GM12878 (cell line): ENCODE results near the gene SPI1. TPM values are rescaled to one million over a fixed set of nuclear protein-coding genes. Genes with fewer than 3 reads are reported as not detected.
A peak's percentile ranks its signal among the peaks of the same experiment; 100 is the strongest.

Experiments used
- EED ChIP-seq: sonication (generic); IDR thresholded peaks from 2 replicates; pipeline ENCODE4 v1.6.1; 2016; ENCODE audit warnings: antibody characterized with exemption, low read depth
- EZH2 ChIP-seq: IDR thresholded peaks from 2 replicates; pipeline ENCODE4 v1.6.1; 2012; ENCODE audit warnings: low read depth, mild to moderate bottlenecking, control low read depth, inconsistent platforms, low read length, borderline replicate concordance; ENCODE audit not compliant: control insufficient read depth
- KDM1A ChIP-seq: fragments of 200-600 bp; sonication (generic); IDR thresholded peaks from 2 replicates; pipeline ENCODE4 v1.6.1; 2016; ENCODE audit warnings: borderline replicate concordance
- MEF2B ChIP-seq: fragments of 450-650 bp; IDR thresholded peaks from 2 replicates; pipeline ENCODE4 v1.6.1; 2018; ENCODE audit warnings: mild to moderate bottlenecking, moderate library complexity; ENCODE audit not compliant: partially characterized antibody, poor library complexity, severe bottlenecking
- NBN ChIP-seq: fragments of 450-650 bp; IDR thresholded peaks from 2 replicates; pipeline ENCODE4 v1.6.1; 2016
- POLR2AphosphoS5 ChIP-seq: IDR thresholded peaks from 2 replicates; pipeline ENCODE4 v1.6.1; 2011; ENCODE audit warnings: mild to moderate bottlenecking, low read length, inconsistent platforms
- RB1 ChIP-seq: fragments of 450-650 bp; formaldehyde crosslinking; IDR thresholded peaks from 2 replicates; pipeline ENCODE4 v1.6.1; 2017; ENCODE audit warnings: mild to moderate bottlenecking, borderline replicate concordance
- SREBF2 ChIP-seq: IDR thresholded peaks from 2 replicates; pipeline ENCODE4 v1.6.1; 2012; ENCODE audit warnings: mild to moderate bottlenecking, low read length
- TCF7 ChIP-seq: IDR thresholded peaks from 2 replicates; pipeline ENCODE4 v1.6.1; 2014; ENCODE audit warnings: antibody characterized with exemption, borderline replicate concordance
- polyA plus RNA-seq, 11 experiments: library from polyadenylated mRNA; depleted of rRNA in 4 of 11; unstranded in 6 of 11; stranded (reverse) in 5 of 11; fragments of >200 nt; fragmentation: Nextera tagmentation in 4 of 11; fragmentation: Illumina TruSeq in 1 of 11; extraction: Ambion mirVana in 4 of 11; extraction: Trizol in 1 of 11; gene quantifications; 1 replicate in 1 of 11; 2 replicates in 10 of 11; pipeline versions ENCODE4 v1.2.1 to v1.2.3, GENCODE V29; 2011 to 2016; ENCODE audit warnings: inconsistent platforms in 2 of 11, missing spikeins in 2 of 11, low read depth in 1 of 11
- total RNA-seq, 4 experiments: library from RNA; depleted of rRNA in 3 of 4; stranded (reverse); fragments of >200 nt in 3 of 4; fragmentation: Illumina TruSeq in 1 of 4; extraction: Trizol in 1 of 4; gene quantifications; 2 replicates each; pipeline versions ENCODE4 v1.2.1 to v1.2.3, GENCODE V29; 2013 to 2021
- TF ChIP-seq, protein P1 (sequence below): IDR thresholded peaks from 2 replicates; pipeline ENCODE4 v1.6.1; 2012; ENCODE audit warnings: improper control_type of control experiment, low read depth, low read length; ENCODE audit not compliant: insufficient replicate concordance
- TF ChIP-seq, protein P2 (sequence below): fragments of 450-650 bp; IDR thresholded peaks from 2 replicates; pipeline ENCODE4 v1.6.1; 2016; ENCODE audit warnings: mild to moderate bottlenecking
- TF ChIP-seq, protein P3 (sequence below): fragments of 450-650 bp; IDR thresholded peaks from 2 replicates; pipeline ENCODE4 v1.6.1; 2017; ENCODE audit warnings: low read depth, mild to moderate bottlenecking, moderate library complexity
- TF ChIP-seq, protein P4 (sequence below): fragments of 450-650 bp; formaldehyde crosslinking; IDR thresholded peaks from 2 replicates; pipeline ENCODE4 v1.5.0; 2022; ENCODE audit warnings: mild to moderate bottlenecking, missing genetic modification characterization

Gene SPI1
- total and polyA plus RNA-seq, 10 of the 15 experiments (the other 5 are each of a cell fraction or from before 2014, with no cell fraction given): 0.05 to 31.1 (median 9.7) TPM

DNA sequence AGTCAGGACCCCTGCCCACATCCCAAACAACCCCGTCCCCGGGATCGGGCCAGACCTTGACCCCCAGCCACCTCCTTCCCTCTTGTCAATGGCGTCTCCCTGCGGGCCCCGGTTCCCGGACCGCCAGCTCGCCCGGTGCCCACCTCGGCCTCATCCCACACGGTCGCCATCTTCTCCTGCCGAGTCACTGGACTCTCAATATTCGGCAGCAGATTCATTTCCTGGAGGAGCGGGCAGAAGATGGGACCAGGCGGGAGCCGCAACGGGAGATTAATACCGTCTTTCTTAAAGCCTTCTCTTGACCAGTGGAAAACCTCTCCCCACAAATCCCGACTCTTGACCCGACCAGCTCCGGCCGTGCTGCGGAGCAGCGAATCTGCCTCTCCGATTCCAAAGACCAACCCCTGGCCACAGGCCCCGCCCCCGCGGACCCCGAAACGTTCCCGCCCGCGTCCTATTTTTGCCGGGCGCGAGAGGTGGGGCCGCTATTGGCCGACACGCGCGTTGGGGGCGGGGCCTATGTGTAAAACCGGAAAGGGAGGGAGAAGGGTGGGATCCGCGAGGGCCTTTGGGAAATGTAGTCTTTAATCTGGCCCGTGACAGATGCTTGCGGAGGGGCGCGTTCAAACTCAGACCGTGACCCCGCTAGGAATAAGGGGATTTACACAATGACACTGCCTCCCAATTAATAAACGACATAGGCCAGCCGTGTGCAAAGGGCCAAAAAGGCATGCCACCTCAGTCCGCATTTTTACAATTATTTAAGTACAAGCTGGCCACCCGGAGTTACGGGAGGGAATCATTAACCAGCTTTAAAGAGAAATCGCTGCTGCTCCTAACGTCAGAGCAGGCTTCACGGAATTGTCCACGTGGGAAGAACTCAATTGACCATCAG, 48.0 kb upstream of the SPI1 start, which contains the start of gene PSMC3 (continued):
- TF ChIP-seq, protein P1, sequence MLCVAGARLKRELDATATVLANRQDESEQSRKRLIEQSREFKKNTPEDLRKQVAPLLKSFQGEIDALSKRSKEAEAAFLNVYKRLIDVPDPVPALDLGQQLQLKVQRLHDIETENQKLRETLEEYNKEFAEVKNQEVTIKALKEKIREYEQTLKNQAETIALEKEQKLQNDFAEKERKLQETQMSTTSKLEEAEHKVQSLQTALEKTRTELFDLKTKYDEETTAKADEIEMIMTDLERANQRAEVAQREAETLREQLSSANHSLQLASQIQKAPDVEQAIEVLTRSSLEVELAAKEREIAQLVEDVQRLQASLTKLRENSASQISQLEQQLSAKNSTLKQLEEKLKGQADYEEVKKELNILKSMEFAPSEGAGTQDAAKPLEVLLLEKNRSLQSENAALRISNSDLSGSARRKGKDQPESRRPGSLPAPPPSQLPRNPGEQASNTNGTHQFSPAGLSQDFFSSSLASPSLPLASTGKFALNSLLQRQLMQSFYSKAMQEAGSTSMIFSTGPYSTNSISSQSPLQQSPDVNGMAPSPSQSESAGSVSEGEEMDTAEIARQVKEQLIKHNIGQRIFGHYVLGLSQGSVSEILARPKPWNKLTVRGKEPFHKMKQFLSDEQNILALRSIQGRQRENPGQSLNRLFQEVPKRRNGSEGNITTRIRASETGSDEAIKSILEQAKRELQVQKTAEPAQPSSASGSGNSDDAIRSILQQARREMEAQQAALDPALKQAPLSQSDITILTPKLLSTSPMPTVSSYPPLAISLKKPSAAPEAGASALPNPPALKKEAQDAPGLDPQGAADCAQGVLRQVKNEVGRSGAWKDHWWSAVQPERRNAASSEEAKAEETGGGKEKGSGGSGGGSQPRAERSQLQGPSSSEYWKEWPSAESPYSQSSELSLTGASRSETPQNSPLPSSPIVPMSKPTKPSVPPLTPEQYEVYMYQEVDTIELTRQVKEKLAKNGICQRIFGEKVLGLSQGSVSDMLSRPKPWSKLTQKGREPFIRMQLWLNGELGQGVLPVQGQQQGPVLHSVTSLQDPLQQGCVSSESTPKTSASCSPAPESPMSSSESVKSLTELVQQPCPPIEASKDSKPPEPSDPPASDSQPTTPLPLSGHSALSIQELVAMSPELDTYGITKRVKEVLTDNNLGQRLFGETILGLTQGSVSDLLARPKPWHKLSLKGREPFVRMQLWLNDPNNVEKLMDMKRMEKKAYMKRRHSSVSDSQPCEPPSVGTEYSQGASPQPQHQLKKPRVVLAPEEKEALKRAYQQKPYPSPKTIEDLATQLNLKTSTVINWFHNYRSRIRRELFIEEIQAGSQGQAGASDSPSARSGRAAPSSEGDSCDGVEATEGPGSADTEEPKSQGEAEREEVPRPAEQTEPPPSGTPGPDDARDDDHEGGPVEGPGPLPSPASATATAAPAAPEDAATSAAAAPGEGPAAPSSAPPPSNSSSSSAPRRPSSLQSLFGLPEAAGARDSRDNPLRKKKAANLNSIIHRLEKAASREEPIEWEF: no peak
- TF ChIP-seq POLR2AphosphoS5: peak; percentile 92
- TF ChIP-seq KDM1A: no peak
- peak; percentile 57 for TF ChIP-seq MEF2B
- no peak for TF ChIP-seq EZH2
- no peak for TF ChIP-seq EED
- TF ChIP-seq, protein P2, sequence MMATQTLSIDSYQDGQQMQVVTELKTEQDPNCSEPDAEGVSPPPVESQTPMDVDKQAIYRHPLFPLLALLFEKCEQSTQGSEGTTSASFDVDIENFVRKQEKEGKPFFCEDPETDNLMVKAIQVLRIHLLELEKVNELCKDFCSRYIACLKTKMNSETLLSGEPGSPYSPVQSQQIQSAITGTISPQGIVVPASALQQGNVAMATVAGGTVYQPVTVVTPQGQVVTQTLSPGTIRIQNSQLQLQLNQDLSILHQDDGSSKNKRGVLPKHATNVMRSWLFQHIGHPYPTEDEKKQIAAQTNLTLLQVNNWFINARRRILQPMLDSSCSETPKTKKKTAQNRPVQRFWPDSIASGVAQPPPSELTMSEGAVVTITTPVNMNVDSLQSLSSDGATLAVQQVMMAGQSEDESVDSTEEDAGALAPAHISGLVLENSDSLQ: peak; percentile 26; the same call in 1 of the 2 replicates
- TF ChIP-seq SREBF2: no peak
- TF ChIP-seq, protein P3, sequence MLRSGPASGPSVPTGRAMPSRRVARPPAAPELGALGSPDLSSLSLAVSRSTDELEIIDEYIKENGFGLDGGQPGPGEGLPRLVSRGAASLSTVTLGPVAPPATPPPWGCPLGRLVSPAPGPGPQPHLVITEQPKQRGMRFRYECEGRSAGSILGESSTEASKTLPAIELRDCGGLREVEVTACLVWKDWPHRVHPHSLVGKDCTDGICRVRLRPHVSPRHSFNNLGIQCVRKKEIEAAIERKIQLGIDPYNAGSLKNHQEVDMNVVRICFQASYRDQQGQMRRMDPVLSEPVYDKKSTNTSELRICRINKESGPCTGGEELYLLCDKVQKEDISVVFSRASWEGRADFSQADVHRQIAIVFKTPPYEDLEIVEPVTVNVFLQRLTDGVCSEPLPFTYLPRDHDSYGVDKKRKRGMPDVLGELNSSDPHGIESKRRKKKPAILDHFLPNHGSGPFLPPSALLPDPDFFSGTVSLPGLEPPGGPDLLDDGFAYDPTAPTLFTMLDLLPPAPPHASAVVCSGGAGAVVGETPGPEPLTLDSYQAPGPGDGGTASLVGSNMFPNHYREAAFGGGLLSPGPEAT: peak; percentile 99
- peak; percentile 84; the same call in 1 of the 2 replicates for TF ChIP-seq RB1
- no peak; the same call in none of the 2 replicates for TF ChIP-seq NBN
- no peak for TF ChIP-seq TCF7
- TF ChIP-seq, protein P4, sequence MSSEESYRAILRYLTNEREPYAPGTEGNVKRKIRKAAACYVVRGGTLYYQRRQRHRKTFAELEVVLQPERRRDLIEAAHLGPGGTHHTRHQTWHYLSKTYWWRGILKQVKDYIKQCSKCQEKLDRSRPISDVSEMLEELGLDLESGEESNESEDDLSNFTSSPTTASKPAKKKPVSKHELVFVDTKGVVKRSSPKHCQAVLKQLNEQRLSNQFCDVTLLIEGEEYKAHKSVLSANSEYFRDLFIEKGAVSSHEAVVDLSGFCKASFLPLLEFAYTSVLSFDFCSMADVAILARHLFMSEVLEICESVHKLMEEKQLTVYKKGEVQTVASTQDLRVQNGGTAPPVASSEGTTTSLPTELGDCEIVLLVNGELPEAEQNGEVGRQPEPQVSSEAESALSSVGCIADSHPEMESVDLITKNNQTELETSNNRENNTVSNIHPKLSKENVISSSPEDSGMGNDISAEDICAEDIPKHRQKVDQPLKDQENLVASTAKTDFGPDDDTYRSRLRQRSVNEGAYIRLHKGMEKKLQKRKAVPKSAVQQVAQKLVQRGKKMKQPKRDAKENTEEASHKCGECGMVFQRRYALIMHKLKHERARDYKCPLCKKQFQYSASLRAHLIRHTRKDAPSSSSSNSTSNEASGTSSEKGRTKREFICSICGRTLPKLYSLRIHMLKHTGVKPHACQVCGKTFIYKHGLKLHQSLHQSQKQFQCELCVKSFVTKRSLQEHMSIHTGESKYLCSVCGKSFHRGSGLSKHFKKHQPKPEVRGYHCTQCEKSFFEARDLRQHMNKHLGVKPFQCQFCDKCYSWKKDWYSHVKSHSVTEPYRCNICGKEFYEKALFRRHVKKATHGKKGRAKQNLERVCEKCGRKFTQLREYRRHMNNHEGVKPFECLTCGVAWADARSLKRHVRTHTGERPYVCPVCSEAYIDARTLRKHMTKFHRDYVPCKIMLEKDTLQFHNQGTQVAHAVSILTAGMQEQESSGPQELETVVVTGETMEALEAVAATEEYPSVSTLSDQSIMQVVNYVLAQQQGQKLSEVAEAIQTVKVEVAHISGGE: no peak
- TF ChIP-seq, all 136 proteins: peak for 55
